ENCODE results near the gene GPRIN3.

The GPRIN3 gene

DNA sequence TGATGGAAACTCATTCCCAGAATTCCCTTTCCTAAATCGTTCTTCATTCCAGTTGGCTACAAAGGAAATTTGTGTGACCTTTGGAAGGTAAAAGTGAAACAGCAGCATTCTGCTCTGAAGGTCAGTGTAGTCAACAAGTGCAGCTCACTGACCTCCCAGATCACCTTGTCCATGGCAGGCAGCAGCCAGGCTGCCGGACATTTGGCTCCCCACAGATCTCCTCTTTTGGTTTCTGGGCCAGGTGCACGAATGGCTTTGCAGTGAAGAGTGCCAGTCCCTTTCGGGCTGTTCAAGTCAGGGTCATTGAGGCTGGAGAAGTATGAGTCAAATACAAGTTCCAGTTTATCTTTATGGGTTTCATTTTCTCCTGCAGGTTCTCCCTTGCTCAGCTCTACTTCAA, 14.3 kb downstream of the GPRIN3 start:
- in situ Hi-C loops (cut with MboI; ENCODE audit: low sequenced_read_pairs): no loop called here

- in situ Hi-C loops (cut with MboI; ENCODE audit: low sequenced_read_pairs): no loop called here
Observed at GRCh38 chr4:89290727-89291516, 16.7 kb downstream of the GPRIN3 start.

DNA sequence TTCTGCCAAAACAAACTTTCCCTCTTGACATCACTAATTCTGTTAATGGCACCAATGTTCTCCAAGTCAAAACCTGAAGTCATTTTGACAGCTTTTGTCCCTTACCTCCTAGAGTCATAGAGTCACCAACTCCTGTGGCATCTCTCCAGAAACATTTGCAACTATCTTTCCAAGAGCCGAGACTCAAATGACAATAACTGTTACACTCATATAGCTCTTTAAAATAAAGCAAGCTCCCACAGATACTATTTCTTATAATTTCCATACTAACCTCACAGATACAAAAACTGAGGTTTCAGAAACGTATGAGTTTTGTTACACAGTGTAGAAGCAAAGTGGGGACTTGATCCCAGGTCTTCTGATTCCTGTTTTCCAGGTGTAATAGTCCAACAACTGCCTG, 18.3 kb downstream of the GPRIN3 start:
- in situ Hi-C loops (cut with MboI; ENCODE audit: low sequenced_read_pairs): no loop called here

GRCh38 chr4:89288430-89288829, 19.2 kb downstream of the GPRIN3 start:
- in situ Hi-C loops (cut with MboI; ENCODE audit: low sequenced_read_pairs): no loop called here

DNA sequence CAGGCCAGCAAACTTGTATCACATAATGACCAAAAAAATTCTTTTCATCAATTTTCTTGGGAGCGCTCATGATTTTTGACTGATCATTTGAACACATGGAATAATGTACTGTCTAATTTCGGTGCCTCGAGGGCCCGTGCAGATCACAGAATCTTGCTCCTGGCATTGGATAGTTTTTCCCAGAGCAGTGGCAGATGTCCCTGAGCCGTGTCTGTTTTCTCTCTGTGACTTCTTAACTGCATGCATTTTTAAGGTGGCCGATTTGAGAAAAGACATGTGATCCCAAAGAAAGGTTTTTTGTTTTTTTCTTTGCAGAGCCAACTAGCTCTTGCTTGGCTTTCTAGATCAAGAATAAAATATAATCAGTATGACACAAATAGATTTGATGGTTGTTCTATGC, 19.7 kb downstream of the GPRIN3 start:
- in situ Hi-C loops (cut with MboI; ENCODE audit: low sequenced_read_pairs): no loop called here

DNA sequence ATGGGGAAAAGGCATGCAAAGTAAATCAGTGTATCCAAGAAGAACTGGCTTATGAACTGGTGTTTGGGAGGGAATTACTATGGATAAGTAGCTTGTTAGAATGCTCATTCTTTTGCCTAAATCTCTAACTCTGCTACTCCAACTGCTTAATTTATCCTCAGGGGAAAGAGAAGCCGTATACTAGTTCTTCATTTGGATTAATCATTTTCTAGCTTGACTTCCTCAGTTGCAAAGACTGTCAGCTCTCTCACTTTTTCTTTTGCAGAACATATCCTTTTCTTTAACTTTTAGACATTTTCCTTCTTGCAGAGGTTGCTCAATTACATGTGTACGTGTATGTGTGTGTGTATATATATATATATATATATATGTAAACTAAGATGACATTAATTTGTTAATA, 21.9 kb downstream of the GPRIN3 start:
- in situ Hi-C loops (cut with MboI; ENCODE audit: low sequenced_read_pairs): no loop called here

DNA sequence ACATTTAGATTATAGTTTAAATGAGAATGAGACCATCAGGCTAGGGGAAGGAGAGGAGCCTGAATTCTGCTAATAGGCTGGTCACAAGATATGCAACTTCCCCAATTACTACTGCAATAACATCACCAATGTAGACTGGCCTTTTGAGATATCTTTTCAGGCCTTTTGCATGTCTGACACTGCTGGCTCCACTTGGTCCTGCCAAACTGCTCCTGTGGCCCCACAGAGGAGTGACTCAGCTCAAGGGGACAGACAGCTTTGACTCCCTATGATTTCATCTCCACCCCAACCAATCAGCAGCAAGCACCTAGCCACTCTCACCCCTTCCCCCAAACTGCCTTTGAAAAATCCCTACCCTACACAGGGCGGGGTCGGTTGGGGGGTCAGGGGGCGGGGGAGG, 22.8 kb downstream of the GPRIN3 start:
- in situ Hi-C loops (cut with MboI; ENCODE audit: low sequenced_read_pairs): no loop called here

- in situ Hi-C loops (cut with MboI; ENCODE audit: low sequenced_read_pairs): no loop called here
Observed at GRCh38 chr4:89284020-89284424, 23.6 kb downstream of the GPRIN3 start.

DNA sequence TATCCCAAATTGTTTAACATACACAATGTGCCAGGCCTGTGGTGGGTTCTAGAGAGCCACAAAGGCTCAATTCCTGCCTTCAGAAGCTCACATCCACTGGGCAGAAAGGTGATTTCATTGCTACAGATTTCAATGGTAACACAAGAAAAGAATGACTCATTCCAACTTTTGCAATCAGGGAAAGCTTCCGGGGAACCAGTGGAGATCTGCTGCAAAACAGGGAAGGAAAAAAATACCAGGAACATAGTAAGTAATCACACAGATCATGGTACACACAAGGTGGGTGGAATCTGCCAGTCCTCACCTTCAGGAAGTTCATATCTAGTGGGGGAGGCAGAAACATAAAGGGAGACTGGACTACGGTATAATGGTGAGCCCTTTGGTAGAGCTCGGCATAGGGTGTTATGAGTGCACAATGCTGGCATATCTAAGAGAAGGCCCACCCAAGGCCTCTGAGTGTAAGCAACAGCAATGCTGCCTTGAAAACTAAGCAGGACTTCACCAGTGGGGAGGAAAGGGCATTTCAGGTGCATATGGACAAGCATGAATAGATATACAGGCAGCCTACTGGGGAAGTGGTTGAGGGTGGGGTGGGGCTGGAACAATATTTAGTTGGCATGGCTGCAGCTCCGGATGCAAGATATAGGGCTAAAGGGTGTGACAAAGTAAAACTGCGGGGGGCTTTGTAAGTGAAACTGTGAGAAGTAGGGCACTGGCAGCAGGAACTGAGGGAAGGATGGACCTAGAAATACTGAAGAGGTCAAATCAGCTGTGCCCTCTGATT, 24.2 kb downstream of the GPRIN3 start:
- in situ Hi-C loops (cut with MboI; ENCODE audit: low sequenced_read_pairs): no loop called here

DNA sequence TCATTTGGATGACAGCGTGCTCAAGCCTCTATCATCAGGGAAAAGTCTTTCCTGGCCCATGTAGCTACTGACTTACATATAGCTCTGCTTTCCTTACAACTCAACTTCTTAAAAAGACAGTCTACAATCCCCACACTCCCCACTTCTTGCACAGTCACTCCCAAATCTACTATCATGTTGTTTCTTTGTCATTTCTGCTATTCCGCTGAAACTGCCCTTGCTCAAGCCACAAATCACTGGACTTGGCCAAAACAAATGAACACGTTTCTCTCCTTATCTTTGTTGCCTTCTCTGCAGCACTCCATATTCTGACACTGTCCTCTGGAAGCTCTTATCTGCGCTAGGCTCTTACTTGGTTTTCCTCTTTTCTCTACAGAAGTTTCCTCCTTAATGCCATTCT, 28.2 kb downstream of the GPRIN3 start:
- in situ Hi-C loops (cut with MboI; ENCODE audit: low sequenced_read_pairs): no loop called here

GRCh38 chr4:89277412-89277811, 30.2 kb downstream of the GPRIN3 start:
- in situ Hi-C loops (cut with MboI; ENCODE audit: low sequenced_read_pairs): no loop called here

GRCh38 chr4:89276296-89276695, 31.3 kb downstream of the GPRIN3 start:
- in situ Hi-C loops (cut with MboI; ENCODE audit: low sequenced_read_pairs): no loop called here

DNA sequence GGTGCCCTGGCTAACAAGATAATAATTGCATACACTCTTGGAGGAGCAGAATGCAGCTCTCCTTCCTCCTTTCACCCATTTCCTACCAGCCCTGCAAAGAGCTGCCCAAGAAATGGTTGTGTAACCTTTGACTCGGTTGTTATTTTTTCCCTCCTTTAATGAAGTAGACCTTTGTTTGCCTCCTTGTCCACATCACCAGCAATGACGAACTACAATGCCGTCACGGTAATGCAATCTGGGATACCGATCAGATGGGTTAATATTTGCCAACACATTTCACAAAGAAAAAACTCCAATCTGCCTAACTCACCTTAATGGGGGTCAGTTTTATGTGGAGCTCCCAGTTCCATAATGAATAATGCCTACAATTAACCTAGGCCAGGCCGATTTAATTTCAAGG, 32.0 kb downstream of the GPRIN3 start:
- in situ Hi-C loops (cut with MboI; ENCODE audit: low sequenced_read_pairs): no loop called here

DNA sequence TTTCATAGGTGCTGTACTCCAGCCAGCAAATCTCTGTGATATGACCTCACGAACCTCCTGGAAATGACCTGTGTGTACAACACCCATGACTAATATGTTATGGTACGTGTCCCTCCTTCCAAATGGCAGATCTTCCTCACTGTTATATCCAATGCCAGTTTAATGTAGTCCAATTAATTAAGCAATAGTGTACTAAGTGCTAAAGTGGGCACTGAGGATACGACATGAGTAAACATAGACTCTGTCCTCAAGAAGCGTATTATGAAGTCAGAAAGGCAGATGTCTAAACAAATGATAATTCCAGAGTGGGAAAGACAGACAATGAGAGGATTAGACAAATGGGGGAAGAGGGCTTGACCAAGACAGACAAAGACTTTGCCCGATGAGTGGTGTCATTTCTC, 33.9 kb downstream of the GPRIN3 start:
- in situ Hi-C loops (cut with MboI; ENCODE audit: low sequenced_read_pairs): no loop called here

- in situ Hi-C loops (cut with MboI; ENCODE audit: low sequenced_read_pairs): no loop called here
Observed at GRCh38 chr4:89270792-89271191, 36.8 kb downstream of the GPRIN3 start.

GRCh38 chr4:89269121-89269666, 38.4 kb downstream of the GPRIN3 start:
- in situ Hi-C loops (cut with MboI; ENCODE audit: low sequenced_read_pairs): no loop called here

DNA sequence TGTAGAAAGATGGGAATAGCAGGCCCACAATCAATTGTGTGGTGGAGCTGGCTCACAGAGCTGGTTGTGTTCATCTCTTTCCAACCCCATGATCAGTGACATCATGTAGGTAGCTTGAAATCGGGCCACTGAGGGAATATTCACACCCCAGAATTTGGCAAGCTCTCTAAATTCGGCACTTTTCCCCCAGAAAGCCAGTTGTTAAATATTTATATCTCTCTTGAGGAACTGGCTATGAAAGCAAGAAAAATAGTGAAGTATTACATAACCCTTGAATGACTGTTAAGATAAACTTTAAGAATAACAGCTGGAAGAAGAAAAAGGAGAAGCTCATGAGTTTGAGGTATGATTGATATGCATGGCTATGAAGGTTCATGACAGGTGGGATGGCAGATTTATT, 38.9 kb downstream of the GPRIN3 start:
- in situ Hi-C loops (cut with MboI; ENCODE audit: low sequenced_read_pairs): no loop called here

- in situ Hi-C loops (cut with MboI; ENCODE audit: low sequenced_read_pairs): no loop called here
Observed at GRCh38 chr4:89267846-89268245, 39.8 kb downstream of the GPRIN3 start.

- in situ Hi-C loops (cut with MboI; ENCODE audit: low sequenced_read_pairs): no loop called here
Observed at GRCh38 chr4:89267392-89267791, 40.2 kb downstream of the GPRIN3 start.

DNA sequence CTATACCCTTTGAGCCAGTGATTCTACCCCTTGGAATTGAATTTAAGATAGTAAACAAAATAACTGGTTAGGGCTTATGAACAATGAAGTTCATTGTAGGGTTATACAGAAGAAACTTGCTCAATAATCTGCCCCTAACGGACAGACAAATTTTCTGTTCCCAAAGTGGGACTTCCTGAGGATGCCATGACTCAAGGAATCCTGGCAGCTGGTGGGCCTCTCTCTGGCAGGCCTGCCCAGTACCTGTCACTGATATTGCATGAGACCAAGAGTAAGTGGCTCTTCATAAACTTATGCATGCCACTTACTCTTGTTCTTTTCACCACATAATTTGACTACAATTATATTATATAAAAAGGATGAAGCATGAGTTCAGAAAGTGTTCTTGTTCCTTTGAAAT, 41.5 kb downstream of the GPRIN3 start:
- in situ Hi-C loops (cut with MboI; ENCODE audit: low sequenced_read_pairs): no loop called here

- in situ Hi-C loops (cut with MboI; ENCODE audit: low sequenced_read_pairs): no loop called here
Observed at GRCh38 chr4:89263265-89263664, 44.3 kb downstream of the GPRIN3 start.

All from HL-60/S4 treated with phorbol 12-myristate 13-acetate at 8.2 ng/mL for 4 days and 3 days (cell line).